ENCODE measurements around the gene GSG1L.

GSG1L gene

DNA sequence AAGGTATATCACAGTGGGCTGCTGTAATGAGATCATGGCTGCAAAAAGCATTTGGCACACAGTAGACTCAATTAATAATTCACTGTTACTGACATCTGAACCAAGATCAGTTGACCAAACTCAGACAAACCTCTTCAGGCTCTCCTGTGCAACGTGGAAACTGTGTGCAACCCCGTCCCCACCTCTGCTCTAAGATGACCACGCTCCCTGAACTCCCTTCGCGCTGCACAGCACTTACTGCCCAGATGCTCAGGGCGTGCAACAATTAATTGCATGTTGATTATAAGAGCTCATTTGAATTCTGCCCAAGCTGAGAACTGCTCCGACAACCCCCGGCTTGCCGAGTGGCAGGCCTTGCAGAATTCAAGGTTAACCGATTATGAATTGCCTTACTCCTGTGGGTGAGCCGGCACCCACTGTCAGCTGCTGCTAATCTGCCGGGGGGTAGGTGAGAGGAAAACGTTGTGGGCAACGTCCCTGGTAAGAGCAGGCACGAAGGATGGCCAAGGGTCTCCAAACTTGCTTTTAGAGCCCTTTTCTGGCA is 1.3 kb upstream of the GSG1L start:
- DNase-seq (ENCODE audit: low read depth, low spot score) = no peak

DNA sequence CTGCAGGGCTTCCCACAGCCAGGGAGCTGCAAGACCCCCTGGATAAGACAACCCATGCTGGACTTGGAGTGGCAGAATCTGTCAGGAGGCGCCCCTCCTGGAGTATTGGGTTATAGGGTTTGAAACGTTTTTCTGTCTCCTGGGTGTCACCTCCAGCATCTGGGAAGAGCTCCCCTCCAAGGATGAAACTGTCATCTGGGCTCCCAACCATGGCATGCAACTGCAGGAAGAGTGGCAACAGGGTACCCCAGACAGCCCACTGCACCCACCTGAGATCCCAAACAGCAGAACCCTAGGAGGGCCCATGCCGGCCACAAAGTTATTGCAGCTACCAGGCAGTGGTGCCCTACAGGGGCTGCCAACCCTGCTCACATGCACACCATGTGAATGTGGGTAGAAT is 636 bp upstream of the GSG1L start:
- no peak for DNase-seq (ENCODE audit: low read depth, low spot score)

DNA sequence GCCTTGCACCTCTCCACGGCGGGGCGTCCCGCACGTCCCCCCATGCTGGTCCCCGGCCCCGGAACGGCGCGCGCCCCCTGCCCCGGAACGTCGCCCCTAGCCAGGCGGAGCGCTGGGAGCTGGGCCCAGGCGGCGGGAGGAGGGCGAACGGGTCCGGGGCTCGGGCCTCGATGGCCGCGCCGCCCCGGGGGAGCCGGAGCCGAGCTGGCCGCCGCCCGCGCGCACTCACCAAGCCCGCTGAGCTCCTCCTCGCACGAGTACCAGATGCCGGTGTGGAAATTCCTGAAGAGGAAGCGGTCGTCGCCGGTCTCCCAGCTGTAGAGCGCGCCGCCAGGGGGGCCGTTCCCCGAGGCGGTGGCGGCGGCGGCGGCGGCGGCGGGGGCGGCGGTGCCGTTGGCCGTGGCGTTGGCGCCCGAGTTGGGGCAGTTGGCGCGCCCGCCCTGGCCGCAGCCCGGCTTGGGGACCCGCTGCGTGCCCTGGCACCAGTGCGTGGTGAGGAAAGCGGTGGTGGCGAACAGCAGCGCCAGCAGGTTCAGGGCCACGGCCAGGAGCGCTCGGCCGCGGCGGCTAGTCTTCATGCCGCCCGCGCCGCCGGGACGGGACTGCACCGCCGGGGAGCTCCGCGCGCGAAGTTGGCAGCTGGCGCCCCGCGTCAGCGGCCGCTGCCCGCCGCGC is 530 bp downstream of the GSG1L start:
- DNase-seq (ENCODE audit: low read depth, low spot score) = no peak

DNA sequence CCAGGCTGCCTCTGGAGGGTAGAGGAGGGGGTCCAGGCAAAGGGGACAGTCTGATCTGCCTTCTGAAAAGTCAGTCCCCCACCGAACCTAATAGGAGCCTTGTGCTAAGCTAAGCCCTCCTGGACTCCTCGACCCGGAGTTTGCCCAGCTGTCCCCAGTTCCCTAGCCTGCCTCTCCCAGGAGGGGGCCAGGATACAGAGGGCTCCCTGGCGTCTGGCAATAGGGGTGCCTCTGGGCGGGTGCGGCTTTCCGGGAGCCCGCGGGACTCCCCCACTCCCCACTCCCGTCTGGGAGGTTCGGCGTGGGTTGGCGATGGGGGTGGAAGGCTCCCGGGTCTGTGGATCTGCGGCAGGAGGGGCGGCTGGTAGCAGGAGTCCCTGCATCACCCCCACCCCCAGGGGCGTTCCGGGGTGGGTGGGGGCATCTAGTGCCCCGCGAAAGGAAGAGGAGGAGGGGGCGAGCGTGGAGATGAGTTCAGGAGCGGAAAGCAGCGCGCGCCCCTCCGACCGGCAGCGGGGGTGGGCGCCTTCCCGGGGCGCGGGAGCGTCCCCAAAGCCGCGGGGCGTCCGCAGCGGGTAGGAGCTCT is 1.2 kb downstream of the GSG1L start:
- no peak for DNase-seq (ENCODE audit: low read depth, low spot score)

DNA sequence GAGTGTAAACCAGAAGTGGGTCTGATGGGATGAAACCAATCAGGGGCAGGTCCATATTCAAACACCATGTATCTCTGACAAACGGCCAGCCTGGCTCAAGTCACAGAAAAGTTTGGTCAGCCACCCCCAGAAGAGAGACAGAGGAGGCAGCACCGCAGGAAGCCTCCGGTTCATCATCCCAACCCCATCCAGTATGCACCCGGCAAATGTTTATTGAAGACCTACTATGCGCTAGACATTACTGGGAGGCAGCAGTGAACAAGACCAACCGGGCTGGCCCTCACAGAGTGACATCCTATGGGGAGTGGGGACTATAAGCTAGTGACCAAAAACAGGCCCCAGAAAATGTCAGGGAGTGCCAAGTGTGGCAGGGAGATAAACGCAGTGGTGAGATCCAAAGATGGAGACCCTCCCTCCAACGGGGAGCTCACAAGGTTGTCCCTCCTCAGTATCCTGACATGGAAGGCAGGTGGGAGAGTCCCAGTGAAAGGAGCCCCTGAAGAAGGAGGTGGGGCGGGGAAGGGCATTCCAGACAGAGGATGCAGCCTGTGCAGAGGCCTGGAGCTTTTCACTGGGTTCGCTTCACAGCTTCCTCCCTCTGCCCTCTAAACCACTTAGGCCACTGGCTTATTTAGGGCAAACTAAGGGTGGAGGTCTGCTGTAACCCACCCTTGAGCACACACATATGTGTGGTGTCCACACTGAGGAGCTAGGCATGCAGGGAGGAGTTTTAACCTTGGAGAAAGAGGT is 2.0 kb downstream of the GSG1L start:
- no peak for DNase-seq (ENCODE audit: low read depth, low spot score)

DNA sequence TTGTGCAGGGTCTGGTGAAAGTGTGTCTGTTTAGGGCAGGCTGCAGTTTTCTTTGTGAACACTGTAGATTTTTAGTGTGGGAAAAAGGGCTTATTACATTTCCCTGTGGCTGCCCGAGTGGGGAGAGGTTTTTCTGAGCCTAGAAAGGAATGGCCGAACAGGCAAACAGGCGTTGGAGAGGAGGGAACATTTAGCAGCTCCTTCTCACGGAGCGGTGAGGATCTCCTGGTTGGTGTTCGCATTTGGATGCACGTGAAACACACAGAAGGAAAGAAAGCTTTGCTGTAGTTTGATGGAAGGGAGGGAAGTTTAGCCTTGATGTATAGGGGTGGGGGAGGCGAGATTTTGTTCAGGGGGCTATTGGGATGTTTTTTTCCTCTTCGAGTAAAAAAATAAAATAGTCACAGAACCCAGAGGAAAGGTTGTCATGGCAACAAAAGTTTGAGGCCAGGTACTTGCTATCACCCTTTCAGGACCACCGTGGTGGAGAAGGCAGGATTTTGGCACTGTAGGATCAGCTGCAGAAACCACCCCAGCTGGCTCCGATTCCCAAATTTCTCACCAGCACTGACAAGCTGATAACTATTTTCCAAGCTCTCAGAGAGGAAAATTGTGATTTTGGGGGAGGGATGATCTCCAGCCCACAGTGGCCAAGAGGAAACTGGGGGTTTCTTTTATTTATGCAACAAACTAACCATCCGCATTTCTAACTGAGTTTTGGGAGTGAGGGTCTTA is 3.5 kb downstream of the GSG1L start:
- DNase-seq (ENCODE audit: low read depth, low spot score) = no peak

DNA sequence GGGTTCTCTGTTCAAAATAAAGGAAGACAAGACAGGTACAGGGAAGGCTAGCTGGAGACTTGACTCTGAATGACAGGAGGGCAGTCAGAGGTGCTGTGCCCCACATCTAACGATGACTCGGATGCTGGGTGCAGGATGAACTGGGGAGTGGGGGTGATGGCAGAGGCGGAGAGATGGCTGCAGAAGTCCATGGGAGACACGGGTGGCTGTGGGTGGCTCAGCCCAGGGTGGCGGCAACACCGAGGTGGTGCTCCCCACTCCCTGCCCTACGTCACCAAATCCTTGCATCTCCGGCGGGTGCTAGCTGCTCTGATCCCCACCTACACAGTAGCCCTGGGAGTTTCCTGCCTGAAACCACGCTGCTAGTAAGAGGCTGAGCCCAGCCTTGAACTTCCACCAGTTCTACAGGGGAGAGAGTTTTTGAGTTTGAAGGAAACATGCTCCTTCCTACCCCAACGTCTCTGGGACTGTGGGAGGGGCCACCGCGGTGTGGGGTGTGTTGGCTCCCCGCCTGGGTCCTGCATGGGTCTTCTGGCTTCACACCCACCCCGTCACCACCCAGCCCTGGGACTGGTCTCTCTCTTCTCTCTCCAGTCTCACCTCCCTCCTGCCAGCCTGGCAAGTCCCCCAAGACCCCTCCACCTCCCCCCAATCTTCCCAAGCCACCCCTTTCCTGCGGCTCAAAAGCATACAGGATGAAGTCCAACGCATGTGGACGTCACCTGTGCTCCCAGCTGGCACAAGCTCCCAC is 4.5 kb downstream of the GSG1L start:
- DNase-seq (ENCODE audit: low read depth, low spot score) = no peak

DNA sequence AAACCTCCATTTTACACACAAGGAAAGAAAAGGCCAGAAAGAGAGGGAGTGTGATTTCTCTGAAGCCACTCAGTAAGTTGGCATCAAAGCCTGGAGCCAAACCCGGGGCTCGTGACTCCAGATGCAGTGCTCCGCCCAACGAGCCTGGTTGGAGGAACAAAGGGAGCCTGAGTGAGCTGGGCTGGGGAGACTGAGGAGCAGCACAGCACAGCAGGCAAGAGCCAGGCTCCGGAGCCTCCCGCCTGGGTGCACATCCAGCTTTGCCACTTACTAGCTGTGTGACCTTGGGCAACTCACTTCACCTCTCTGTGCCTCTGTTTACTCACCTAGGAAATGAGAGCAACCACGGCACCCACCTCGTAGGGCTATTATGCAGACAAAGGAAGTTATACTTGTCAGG is 5.6 kb downstream of the GSG1L start:
- DNase-seq (ENCODE audit: low read depth, low spot score) = no peak

DNA sequence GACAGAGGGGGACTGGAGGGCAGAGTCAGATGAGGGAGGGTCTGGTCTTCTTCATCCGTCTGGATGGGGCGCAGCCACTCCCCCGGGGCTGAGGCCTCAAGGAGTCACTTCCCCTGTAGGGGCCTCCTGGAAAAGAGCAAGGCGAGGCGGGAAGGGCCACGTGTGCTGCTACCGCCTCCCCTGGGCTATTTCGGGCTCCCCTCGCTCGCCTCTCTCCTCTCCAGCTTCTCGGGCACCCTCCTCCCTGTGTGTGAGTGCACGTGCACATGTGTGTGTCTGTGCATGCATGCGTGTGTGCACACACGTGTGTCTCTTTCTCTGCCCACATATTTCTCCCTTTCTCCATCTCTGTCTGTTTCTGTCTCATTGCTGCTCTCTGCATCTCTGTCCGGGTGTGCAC is 10.1 kb downstream of the GSG1L start:
- no peak for DNase-seq (ENCODE audit: low read depth, low spot score)

DNA sequence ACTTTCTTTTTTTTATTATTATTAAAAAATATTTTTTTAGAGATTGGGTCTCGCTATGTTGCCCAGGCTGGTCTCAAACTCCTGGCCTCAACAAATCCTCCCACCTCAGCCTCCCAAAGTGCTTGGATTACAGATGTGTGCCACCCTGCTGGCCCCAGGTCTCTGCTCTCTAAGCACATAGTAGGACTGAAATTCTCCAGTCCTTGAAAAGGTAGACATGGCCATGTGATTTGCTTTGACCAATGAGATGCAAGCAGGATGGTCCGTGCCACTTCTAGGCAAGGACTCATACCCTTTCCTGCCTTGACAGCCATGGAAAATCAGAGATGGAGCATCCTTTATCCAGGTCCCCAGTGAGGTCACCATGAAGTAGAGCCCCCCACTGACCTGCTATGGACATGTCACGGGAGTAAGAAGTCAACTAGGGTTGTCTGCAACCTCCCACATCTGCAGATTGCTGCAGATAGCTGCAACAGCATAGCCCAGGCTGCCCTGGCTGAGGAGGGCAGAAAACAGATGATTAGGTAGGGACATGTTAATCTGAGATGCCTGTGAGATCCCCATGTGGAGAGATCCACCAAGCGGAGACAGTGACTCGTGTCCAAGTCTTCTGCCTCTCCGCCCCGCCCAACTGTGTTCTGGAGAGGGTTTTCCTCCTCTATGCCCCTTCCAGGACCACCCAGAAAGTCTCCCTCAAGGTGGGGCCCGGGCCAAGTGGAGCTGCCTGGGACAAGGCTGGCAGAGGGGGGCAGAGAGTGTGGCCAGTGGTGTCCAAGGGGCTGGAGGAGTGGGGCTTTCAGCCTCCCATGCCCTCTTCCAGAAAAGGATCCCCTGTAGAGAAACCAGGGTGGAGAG is 11.0 kb downstream of the GSG1L start:
- DNase-seq (ENCODE audit: low read depth, low spot score) = no peak

DNA sequence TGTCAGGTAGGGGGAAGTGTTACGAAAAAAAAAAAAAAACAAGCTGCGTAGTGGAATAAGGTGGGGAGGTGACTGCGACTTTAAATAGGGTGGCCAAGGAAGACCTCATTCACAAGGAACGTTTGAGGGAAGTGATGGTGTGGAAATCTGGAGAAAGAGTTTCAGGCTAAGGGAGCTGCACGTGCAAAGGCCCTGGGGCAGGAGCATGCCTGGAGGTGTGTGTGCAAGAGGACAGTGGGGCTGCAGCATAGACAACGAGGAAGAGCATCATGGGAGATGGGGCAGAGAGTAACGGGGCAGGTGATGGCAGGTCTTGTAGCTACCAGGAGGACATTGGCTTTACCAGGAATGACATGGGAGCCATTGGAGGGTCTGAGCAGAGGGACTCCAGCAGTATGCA is 12.0 kb downstream of the GSG1L start:
- DNase-seq (ENCODE audit: low read depth, low spot score) = no peak

DNA sequence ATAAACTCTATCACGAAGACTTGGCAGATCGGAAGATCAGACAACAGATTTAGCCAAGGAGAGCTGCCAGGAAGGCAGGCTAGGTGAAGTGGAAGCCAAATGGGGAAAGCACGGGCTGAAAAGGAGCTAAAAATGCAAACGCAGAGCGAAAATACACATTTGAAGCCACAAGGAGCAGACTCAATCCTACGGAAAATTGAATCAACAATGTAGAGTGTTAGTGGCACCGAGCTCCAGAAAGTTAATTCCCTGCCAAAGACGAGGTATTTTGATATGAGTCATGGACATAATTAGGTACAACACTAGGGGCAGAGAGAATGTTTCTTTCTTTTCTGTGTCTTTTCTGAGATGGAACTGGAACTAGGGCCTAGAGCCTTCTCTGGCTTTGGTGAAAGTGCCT is 20.7 kb downstream of the GSG1L start:
- no peak for DNase-seq (ENCODE audit: low read depth, low spot score)

DNA sequence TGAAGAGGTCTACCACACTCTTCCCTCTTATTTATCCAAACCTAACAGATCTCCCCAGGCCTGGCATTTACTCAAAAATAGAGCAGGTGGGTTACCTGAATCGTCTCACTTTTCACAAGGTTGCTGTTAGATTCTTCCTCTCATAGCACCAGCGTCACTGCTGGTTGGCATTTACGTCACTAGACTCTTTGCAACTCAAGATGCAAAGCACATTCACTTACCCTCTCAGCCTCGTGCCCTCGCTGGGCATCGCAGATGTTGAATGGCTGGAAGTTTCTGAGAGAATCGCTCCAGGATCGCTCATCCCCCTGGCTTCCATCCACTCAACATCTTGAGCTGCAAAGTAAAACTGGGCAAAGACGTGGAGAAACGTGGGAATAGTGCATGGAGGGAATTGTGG is 21.9 kb downstream of the GSG1L start:
- no peak for DNase-seq (ENCODE audit: low read depth, low spot score)

DNA sequence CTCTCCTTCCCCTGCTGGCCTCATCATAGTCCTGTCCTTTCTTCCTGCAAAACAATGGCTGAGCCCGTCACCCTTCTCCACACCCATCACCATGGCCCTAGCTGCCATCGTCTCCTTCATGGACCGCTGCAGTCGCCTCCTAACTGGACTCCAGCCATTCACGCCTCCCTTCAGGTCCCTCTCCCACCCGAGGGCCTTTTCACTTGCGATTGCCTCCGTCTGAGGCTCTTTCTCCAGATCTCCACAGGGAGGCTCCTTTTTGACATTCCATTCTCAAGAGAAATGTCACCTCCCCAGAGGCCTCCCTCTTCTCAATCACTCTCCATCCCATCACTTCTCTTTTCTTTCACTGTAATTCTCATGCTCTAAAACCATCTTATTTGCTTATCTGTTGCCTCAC is 23.5 kb downstream of the GSG1L start:
- peak; percentile 5 for DNase-seq (ENCODE audit: low read depth, low spot score)

DNA sequence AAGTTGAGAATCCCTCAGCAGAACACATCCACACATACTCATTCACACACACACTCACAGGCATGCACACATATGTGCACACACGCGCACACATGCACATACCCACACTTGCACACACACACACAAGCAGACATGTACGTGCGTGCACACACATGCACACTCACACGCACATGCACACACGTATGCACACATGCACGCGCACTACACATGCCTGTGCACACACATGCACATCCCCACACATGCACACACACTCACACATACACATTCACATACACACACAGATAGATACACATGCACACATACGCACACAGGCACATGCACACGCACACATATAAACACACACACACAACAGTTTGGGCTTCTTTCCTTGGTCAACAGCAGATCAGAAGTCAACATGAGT is 24.0 kb downstream of the GSG1L start:
- DNase-seq (ENCODE audit: low read depth, low spot score) = no peak

DNA sequence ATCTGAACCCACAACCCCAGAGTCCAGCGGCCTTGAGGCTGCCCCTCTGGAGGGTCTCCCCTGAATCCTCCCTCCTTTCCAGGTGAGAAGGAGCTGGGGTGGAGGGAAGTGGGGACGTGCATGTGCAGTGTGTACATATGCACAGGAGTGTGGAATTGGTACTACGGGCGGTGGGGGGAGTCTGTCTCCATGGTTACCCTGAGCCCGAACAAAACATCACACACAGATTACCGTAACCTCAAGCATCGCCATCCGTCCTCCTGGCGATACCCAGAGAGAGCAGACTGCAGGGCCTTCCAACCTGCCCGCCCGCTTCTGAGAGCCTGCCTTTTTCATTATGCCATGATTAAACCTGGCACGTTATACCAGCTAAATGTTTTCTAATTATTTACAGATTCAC is 25.1 kb downstream of the GSG1L start:
- no peak for DNase-seq (ENCODE audit: low read depth, low spot score)

DNA sequence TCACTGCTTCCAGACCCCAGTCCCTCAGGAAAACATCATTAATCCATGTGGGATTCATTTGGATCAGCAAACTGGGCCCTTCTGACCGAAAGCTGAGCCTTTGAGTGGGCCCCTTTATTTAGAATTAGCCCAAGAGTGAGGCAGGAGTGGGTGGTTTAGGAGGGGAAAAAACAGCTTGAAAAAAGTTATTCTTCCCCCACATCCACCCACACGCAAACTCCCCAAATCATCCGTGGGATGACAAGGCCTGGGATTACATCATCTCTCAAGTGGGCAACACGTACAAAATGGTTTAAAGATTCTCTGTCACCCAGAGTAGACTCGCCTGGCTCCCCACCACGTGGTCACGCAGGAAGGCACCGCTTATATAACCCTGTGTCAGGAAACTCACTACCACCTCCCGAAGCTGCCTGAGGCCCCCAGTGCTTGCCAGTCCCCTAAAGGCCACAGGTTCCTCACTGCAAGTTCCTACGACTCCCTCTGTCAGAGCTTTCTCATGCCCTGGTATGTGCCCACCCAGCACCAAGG is 27.6 kb downstream of the GSG1L start:
- DNase-seq (ENCODE audit: low read depth, low spot score) = no peak

DNA sequence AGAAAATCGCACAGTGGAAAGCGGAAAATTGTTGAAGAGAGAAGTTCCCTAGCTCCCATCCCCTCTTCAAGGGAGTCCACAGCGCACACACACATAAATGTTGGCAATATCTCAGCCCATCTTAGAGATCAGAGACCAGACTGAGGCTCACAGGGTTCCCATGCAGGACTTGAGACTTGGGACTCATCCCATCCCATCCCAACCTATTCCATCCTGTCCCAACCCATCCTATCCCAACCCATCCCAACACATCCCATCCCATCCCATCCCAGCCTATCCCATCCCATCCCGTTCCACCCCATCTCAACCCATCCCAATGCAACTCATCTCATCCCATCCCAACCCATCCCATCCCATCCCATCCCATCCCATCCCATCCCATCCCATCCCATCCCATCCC is 29.6 kb downstream of the GSG1L start:
- DNase-seq (ENCODE audit: low read depth, low spot score) = no peak

DNA sequence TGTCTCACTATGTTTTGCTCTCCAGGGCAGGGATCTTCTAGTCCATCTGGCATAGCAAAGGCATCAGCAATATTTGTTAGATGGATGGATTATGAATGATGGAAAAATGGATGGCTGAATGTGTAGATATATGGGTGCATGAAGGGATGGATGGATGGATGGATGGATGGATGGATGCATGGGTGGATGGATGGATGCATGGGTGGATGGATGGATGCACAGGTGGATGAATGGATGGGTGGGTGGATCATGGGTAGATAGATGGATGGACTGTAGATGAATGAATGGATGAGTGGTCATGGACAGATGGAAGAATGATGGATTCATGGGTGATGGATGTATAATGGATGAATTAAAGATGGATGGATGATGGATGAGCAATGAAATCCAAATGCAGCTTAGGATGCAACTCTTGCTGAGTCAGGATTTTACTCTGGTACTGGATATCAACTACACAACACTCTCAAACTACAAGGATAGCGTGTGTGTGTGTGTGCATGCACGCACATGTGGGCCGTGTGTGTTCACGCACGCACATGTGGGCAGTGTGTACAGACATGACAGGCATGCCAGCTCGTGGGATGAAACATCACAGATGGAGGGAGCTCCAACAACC is 34.0 kb downstream of the GSG1L start:
- DNase-seq (ENCODE audit: low read depth, low spot score) = no peak

DNA sequence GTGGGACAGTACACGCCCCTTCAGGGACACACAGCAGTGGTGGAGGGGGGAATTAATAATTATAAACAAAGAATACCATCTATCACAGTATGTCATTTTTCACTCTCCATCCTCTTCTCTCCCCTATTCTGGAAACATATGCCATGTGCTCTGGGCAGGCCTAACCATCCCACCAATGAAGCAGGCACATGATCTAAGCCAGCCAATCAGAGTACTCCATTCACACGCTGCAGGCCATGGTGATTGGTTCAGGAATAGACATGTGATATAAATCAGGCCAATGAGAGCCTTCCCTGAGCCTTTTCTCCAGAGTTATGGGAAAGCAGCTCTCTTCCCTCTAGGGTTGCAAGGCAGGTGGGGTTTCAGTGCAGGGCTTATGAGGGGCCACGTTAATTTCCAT is 36.5 kb downstream of the GSG1L start:
- no peak for DNase-seq (ENCODE audit: low read depth, low spot score)
